GM21381 (cell line): ENCODE data around the gene ARHGEF12.

Experiments
- ATAC-seq: cut with Tn5 transposase; IDR thresholded peaks from one replicate; pipeline ENCODE4 v1.9.1; 2021; ENCODE audit warnings: mild to moderate bottlenecking, moderate library complexity; ENCODE audit not compliant: unreplicated experiment

The ARHGEF12 gene

DNA sequence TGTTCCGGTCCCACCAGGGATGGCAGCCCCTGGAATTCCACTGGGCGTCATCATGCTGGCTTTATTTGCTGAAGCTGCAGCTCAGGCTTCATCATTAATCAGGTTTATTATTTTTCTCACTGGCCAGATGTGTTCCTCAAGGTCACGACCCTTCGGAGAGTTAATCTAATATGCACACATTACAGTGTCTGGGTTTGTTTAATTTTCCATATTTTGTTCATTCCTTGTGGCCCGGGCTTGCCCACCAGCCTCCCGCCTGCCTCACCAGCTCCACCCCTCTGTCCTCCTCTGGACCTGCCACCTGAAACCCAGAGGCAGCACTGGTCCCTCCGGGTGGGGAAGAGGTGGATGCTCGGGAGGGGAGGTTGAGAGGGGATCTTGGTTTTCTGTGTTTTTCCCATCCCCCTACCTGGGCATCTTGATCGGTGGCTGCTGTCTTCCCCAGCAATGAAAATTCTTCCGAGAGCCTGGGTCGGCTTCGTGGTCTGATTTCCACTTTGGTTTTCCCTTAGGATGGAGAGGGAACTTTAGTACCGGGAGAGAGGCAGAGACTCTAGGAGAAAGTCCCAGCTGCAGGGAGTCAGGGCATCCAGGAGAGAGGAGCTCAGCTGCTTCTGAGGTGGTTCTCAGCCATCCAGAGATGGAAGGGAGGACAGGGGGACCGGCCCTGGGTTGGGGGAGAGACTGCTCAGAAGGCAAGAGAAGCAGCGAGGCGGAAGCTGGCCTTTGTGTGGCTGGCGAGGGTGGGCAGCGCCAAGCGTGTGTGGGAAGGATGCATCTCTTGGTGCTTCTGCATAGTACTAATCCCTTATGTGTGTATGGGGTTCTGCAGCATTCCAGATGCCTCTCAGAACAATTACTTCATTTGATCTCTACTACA is 177.5 kb downstream of the ARHGEF12 start:
- no peak for ATAC-seq

DNA sequence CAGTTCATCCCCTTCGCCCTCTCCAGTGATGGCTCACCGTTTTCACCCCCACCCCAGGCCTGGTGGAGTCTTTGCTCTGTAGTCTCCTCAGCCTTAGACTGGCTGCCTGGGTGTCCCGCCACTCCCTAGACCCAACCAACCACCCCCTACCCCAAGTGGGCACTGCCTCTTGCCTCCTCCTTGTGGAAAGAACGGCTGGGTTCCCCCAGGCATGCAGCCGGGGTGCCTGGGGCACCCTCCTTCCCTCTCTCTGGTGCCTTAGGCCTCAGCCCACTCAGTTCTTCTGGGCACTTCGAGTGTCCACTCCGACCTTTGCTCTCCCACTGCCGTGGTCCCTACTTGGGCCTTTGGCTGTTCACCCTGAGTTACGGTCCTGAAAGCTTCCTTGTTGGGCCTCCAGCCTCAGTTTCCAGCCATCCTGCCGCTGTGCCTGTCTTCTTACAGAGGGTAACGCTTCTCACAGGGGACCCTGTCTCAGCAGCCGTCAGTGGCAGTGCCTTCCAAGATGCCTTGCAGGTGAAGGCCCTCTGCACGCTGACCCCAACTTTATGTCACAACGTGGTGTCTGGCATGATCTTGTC is 178.4 kb downstream of the ARHGEF12 start:
- ATAC-seq = no peak

DNA sequence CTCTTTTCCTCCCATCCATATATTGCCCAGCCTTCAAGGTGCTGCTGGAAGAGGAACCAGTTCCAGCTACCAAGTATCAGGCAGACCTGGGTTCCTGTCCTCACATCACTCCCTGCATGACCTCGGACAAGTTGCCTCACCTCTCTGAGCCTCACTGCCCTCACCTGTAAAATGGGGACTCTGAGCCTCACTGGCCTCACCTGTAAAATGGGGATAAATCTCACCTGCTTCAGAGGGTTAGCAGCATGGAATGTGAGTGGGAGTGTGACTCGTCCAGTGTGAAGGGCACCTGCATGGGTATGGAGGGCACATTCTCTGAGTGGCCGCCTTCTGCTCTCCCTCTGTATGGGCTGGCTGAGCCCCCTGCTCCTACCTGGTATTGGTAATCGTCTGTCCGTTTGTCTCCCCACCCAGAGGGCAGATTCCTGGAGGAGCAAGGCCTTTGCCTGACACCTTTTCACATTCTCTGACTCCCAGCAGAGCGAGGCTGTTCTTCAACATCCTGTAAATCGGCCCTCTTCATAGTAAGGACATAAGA is 179.0 kb downstream of the ARHGEF12 start:
- ATAC-seq = no peak

DNA sequence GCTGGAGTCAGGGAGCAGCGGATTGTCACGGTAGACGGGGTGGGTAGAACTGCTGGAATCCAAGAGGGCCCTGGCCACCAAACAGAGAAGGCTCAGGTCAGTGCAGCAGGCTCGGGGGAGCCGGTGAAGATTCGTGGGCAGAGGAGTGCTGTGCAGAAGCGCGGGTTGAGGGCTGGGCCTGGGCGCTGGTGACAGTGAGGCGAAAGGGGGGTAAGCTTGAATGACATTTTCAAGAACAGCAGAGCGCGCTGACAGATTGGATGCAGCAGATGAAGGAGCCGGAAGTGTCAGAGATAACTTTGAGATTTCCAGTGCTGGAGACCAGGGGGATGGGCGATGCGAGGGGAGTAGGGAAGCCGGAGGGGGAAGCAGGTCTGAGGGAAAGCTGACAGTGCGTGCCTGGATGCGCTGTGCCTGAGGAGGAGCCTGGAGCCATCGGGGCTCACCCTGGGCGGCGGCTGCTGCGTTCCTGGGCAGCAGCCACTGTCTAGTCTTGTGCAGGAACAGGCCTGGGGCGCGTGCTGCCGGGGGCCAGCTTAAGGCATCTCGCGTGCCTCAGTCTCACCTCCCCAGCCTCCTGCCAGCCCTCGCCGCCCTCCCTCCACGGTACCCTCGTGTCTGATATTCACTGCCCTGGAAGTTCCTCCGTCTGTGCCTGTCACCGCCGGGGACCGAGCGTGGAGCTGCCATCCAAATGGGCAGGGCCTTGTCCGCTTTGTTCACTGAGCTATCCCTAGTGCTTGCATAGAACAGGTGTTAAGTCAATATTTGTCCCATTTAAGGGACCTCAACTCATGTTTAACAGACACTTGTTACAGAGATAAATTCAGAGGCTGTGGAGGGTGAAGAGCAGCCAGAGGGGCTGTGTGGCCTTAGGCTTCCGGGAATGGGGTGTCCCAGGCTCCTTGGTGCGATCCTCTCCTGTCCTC is 180.5 kb downstream of the ARHGEF12 start:
- no peak for ATAC-seq

DNA sequence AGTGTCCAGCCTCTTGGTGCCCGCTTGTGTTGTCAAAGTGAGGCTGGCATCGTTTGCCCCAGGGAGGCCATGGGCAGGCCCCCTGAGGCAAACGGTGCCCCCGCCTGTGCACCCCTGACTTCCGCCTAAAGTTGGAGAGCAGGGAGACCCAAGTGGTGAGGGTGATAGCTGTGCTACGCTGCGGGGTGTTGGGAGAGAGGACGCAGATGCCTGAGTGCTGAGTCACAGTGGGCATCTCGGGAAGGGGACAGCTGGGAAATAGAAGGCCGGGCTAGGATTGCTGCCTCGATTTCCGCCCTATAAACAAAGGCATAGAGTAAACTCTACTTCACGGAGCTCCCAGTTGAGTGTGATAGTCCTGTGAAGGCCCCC is 181.2 kb downstream of the ARHGEF12 start:
- no peak for ATAC-seq

DNA sequence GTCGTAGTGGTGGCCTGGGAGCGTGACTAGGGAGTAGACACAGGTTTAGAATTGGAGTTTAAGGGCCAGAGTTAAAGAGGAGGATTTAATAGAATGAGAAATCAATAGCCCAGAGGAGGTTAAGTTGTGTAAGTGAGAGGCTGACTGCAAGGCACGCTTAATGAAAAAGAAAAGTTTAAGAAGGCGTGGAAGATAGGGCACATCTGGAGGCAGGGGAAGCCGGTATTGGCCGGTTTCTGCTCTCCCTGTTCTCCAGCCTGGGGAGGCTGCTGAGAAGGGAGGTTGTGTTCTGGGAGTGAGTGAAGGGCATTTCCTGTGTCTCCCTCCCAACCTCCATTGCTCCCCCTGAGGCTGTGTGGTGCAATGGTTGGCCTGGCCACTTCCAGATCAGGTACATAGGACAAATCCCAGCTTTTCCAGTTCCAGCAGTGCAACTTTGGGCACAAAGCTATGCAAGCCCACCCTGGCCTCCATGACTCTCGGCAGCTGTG is 181.6 kb downstream of the ARHGEF12 start:
- no peak for ATAC-seq

DNA sequence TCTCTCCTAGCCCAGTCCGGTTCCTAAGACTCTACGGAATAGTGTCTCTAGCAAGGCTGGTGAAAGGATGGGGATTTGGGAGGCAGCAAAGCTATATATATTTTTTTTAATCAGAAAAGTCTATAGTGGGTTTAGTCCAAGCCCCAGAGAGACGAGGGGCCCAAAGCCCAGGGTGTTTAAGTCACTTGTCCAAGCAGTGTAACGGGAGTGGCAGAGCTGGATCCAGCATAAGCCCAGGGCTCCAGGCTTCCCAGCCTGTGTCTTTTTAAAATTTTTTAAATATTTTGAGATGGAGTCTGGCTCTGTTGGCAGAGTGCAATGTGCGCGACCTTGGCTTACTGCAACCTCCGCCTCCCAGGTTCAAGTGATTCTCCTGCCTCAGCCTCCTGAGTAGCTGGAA is 182.1 kb downstream of the ARHGEF12 start:
- no peak for ATAC-seq

DNA sequence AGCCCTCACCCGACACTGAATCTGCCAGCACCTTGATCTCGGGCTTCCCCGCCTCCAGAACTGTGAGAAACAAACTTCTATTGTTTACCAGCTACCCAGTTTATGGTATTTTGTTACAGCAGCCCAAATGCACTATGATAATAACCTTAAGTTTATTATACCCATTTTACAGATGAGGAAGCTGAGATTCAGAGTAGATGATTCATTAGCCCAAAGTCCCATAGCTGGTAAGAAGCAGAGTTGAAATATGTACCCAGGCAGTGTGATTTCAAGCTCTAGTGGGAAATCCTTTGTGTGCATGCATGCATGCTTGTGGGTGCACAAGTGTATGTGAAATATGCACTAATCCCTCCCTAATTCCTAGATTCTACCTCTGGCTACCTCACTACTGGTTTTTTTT is 183.3 kb downstream of the ARHGEF12 start:
- no peak for ATAC-seq

DNA sequence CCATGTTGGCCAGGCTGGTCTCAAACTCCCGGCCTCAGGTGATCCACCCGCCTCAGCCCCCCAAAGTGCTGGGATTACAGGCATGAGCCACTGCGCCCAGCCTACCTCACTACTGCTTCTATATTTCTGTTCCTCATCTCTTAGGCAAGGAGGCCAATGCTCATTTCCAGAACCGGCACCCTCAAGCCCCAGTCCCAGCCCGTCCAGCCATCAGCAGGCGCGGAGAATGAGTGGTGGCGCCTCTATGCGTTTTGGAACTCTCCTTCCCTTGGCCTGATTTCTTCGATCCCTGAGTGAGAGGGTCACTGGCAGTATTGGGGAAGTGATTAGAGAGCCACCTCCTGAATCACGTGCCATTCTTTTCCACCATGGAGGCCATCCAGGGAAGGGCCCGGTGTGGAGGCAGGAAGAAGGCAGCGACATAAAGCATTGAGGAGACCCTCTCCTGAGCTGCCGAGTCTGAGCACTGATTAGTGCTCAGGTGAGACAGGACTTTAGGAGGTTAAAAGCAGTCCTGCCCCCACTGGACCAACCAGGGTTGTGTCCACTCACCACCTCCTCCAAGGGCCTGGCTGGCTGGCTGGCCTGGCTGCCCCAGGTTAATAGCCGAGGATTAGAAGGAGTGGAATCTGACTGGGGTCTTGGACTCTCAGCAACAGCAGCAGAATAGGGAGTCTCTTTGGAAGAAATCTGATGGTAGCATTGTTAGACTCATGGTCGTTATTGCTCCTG is 184.0 kb downstream of the ARHGEF12 start:
- no peak for ATAC-seq

DNA sequence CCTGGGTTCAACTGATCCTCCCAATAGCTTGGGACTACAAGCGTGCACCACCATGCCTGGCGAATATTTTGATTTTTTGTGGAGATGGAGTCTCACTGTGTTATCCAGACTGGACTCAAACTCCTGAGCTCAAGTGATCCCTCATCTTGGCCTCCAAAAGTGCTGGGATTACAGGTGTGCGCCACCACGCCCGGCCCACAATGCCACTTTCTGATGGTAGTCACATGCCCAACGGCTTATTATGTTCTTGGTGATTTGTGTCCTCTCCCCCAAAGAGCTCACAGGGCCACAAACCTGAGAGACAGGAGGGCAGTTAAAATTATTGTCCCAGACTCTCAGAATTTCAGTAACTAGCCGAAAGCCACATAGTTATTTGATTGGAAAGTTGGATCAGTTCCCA is 185.0 kb downstream of the ARHGEF12 start:
- ATAC-seq = no peak

DNA sequence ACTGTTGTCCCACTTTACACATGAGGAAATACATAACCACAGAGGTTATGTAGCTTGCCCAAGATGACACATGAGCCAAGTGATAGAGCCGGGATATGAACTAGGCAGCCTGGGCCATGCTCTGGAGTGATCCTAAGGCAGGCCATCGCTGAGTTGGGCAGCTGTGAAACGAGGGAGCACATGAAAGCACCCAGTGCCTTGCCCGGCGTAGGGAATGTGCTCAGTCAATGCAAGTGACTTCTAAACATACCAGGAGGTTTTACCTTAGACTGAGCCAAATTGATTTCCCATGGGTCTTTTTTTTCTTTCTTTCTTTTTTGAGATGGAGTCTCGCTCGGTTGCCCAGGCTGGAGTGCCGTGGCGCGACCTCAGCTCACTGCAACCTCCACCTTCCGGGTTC is 185.8 kb downstream of the ARHGEF12 start:
- ATAC-seq = no peak

DNA sequence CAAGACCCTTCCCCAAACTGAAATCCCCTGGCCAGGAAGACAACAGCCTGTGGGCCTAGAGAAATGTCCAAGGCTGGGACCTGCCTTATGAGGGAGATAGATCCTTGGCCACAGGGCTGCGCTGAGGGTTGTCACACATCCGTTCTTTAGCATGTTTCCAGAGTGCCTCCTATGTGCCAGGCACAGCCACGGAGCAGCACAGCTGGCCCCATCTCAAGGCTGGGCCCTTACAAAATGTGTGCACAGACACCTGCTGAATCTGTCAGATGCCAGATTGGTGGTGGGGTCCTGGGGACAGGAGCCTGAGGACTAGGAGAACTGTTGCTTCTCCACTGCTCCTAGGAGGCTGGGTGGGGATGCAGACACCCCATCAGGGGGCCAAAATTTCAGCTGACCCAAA is 186.5 kb downstream of the ARHGEF12 start:
- no peak for ATAC-seq

DNA sequence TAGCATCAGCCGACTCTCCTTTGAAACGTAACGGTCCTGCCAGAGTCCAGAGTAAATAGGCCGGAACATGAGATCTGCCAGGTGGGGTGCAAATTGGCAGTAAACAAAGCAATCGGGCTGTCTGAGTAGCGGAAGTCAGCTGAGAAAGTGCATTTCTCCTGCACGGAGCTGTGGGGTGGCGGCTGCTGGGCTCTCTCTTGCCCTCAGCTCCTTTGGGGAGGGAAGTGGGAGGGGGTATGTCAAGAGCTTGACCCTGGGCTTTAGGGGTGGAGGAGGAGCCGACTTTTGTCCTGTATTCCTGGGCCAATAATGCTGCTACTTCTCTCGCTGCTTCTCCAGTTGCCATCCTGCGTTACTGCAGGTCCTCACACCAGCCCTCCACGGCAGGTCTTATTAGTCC is 187.0 kb downstream of the ARHGEF12 start:
- ATAC-seq = no peak

DNA sequence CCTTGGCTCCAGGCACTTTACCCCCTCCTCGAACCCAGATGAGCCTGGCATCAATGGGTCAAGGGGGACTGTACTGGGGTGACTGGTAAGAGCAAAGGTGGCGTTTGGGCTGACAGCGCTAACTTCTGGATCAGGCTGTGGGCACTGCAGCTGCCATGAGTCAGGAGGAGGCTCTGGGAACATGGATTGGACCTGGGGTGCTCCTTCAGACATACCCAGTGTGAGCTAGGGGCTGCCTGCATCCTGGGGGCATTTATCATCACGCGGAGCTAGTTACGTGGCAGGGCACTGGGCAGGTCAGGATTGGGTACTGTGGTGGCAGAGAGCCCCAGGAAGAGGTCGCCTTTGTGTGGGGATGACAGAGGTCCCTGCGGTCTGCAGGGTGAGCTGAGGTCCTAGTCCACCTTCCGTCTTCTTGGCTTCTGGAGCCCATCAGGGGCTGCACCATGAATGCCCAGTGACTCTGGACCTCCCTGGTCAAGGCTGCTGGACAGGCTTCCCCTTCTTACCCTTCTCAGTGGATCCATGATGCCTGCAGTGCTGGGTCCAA is 188.4 kb downstream of the ARHGEF12 start:
- ATAC-seq = no peak

DNA sequence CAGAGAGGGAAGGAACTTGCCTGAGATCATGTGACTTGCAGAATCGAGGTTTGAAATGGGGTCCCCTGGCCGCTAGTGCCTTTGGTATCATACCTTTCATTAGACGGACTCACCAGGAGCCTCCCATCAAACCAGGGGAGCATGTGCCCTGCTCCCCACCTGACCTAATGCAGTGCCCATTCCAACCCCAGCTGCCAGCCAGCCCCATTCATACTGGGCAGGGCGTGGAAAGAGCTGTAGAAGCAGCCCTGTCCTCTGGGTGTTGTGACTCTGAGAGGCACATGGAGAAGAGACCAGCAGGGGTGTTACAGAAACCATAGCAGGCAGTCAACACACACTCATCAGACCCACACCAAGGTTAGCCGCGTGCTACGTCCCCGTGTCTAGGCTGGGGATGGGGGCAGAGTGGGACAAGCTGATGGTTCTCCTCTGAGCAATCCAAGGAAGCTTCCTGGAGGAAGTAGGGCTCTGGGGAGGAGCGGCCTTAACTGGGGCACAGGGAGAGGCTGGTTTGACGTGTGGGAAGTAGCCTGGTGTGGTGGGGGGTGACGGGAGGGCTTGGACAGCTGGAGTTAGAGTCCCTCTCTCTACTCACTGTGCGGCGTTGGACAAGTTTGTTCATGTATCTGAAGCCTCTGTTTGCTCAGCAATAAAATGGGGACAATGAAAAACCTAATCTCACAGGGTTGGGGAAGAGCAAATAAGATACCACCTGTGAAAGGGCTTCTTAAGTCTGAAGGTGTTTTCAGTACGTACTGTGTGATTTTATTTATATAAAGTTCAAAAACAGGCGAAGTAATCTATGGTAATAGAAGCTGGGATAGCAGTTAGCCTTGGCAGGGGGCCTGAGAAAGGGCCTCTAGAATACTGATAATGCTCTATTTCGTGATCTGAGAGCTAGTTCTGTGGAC is 189.3 kb downstream of the ARHGEF12 start:
- ATAC-seq = no peak

DNA sequence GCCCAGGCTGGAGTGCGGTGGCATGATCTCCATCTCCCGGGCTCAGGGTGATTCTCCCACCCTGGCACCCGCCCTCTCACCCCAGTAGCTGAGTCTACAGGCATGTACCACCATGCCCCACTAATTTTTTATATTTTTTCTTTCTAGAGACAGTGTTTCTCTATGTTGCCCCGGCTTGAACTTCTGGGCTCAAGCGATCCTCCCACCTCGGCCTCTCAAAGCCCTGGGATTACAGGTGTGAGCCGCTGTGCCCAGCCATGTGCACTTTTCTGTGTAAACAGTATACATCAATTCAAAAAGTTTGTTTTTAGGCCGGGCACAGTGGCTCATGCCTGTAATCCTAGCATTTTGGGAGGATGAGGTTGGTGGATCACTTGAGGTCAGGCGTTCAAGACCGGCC is 190.0 kb downstream of the ARHGEF12 start:
- no peak for ATAC-seq

DNA sequence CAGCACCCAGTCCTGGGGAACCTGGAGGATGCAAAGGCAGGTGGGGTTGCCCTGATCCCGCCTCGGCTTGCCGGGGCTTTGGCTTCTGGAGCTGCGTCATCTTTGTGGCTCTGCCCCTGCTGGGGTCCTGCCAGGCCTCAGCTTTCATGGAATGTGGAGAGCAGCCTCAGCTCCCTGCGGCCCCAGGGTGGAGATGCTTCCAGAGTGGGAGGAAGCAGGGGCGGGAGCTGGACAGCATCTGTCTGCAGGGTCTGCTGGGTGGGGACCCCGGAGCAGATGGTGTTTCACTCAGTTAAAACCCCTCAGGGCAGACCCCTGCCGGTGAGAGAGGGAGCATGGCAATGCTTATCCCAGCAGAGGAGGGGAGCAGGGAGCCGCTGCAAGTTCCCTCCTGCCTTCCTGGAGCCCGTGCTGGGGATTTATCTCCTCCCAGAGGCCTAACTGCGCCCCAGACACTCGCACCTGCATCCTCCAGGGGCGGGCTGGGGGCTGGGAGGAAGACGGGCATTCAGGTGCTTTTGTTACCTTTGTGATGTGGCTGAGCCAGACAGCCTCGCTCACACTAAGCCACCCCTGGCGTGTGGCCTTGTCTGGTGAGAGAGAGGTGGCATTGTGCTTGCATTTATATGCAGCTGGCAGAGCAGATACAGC is 191.0 kb downstream of the ARHGEF12 start:
- ATAC-seq = no peak

DNA sequence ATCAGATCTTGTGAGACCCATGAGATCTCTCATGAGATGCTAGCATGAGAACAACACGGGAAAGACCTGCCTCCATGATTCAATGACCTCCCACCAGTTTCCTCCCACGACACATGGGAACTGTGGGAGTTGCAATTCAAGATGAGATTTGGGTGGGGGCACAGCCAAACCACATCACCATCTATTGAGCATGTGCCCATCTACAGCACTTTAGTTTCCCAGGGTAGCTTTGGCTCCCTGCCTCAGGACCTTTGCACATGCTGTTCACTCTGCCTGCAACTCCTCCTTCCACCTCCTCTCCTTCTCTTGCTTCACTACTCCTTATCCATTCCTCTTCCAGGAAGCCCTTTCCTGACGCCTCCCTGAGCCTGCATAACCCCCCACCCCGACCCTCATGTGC is 192.5 kb downstream of the ARHGEF12 start:
- ATAC-seq = no peak

DNA sequence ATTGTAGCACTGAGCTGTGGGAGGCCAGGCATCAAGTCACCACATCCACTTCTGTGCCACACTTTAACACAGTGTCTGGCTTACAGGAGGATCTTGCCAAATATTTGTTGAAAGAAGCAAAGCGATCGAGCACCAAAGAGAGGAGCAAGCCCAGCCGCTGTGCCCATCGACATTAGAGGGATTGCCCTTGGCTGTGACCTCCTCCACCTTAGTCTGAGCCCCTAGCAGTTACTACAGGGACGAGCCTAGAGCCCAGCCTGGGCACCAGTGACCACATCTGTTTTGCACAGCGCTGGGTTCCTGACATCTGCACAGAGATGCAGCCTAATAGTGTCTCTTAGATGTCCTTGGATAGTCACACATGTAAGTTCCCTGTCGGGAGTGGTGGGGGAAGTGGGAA is 193.0 kb downstream of the ARHGEF12 start:
- no peak for ATAC-seq
